K562 (cell line): ENCODE data around the gene FLAD1. TPM values are rescaled to one million over a fixed set of nuclear protein-coding genes. Genes with fewer than 3 reads are reported as not detected.

Experiments used
- BDP1 ChIP-seq: IDR thresholded peaks from 3 replicates; pipeline ENCODE4 v1.6.1; 2011; ENCODE audit not compliant: insufficient read length, insufficient read depth
- CLOCK ChIP-seq: fragments of 250-450 bp; sonication (Bioruptor Pico); IDR thresholded peaks from 2 replicates; pipeline ENCODE4 v1.4.0; 2020; ENCODE audit warnings: mild to moderate bottlenecking, moderate library complexity, borderline replicate concordance
- CTCF ChIP-seq, 3 experiments: IDR thresholded peaks in 2 of 3; conservative IDR thresholded peaks in 1 of 3; 2 replicates each; pipeline ENCODE4 v1.5.1; 2011 to 2012; ENCODE audit warnings: low read length in 3 of 3, mild to moderate bottlenecking in 3 of 3, control low read depth in 2 of 3, improper control_type of control experiment in 1 of 3, inconsistent platforms in 1 of 3, low read depth in 1 of 3, mixed read lengths in 1 of 3, moderate library complexity in 1 of 3; ENCODE audit not compliant: insufficient read depth in 2 of 3
- DNMT1 ChIP-seq: fragments of 450-650 bp; IDR thresholded peaks from 2 replicates; pipeline ENCODE4 v1.6.1; 2016; ENCODE audit warnings: antibody characterized with exemption, mild to moderate bottlenecking
- E2F3 ChIP-seq: fragments of 250-450 bp; sonication (Bioruptor Pico); IDR thresholded peaks from 2 replicates; pipeline ENCODE4 v1.4.0; 2020; ENCODE audit warnings: mild to moderate bottlenecking
- FOS ChIP-seq: IDR thresholded peaks from 3 replicates; pipeline ENCODE4 v1.6.1; 2011; ENCODE audit not compliant: insufficient read length; ENCODE audit errors: extremely low read depth
- FOXA3 ChIP-seq, 2 experiments: fragments of 450-650 bp in 1 of 2; sonication (generic) in 1 of 2; formaldehyde crosslinking; IDR thresholded peaks in 1 of 2; conservative IDR thresholded peaks in 1 of 2; 2 replicates each; pipeline versions ENCODE4 v1.4.0 to v1.8.0; 2020 to 2022; ENCODE audit warnings: mild to moderate bottlenecking in 2 of 2, missing genetic modification reagents in 1 of 2
- HLTF ChIP-seq: fragments of 450-650 bp; IDR thresholded peaks from 2 replicates; pipeline ENCODE4 v1.6.1; 2016
- NR4A1 ChIP-seq, 2 experiments: fragments of 250-450 bp in 1 of 2; fragments of 450-650 bp in 1 of 2; sonication (Bioruptor Pico) in 1 of 2; IDR thresholded peaks; 2 replicates each; pipeline versions ENCODE4 v1.4.0 to v1.6.1; 2016 to 2020; ENCODE audit warnings: mild to moderate bottlenecking in 2 of 2, missing compliant biosample characterization in 1 of 2, missing genetic modification characterization in 1 of 2, moderate library complexity in 1 of 2
- PHF20 ChIP-seq: fragments of 450-650 bp; IDR thresholded peaks from 2 replicates; pipeline ENCODE4 v1.6.1; 2018; ENCODE audit not compliant: partially characterized antibody
- POLR2AphosphoS5 ChIP-seq: IDR thresholded peaks from 2 replicates; pipeline ENCODE4 v1.6.1; 2011; ENCODE audit warnings: mild to moderate bottlenecking, low read depth, low read length, moderate library complexity; ENCODE audit not compliant: control insufficient read depth, insufficient read depth
- POLR3G ChIP-seq: IDR thresholded peaks from 2 replicates; pipeline ENCODE4 v1.6.1; 2011; ENCODE audit not compliant: insufficient read length, insufficient replicate concordance; ENCODE audit errors: extremely low read depth
- PURB ChIP-seq: sonication (generic); formaldehyde crosslinking; IDR thresholded peaks from 2 replicates; pipeline ENCODE4 v1.9.0; 2021; ENCODE audit warnings: low read depth, mild to moderate bottlenecking, missing genetic modification reagents
- TSC22D4 ChIP-seq: fragments of 450-650 bp; IDR thresholded peaks from 2 replicates; pipeline ENCODE4 v1.6.1; 2016; ENCODE audit warnings: missing genetic modification characterization, missing biosample characterization, control low read depth
- WHSC1 ChIP-seq: IDR thresholded peaks from one replicate; pipeline ENCODE4 v1.6.1; 2012; ENCODE audit warnings: low read length, control low read depth, inconsistent platforms
- ZNF12 ChIP-seq: sonication (generic); formaldehyde crosslinking; IDR thresholded peaks from 2 replicates; pipeline ENCODE4 v1.4.0; 2020; ENCODE audit warnings: mild to moderate bottlenecking, missing genetic modification reagents
- polyA plus RNA-seq, 8 experiments: library from polyadenylated mRNA; depleted of rRNA in 4 of 8; stranded (reverse) in 5 of 8; unstranded in 3 of 8; fragments of >200 nt; fragmentation: Nextera tagmentation in 2 of 8; fragmentation: Illumina TruSeq in 1 of 8; extraction: Ambion mirVana in 2 of 8; extraction: Trizol in 1 of 8; gene quantifications; 2 replicates each; pipeline versions ENCODE4 v1.2.1 to v1.2.3, GENCODE V29; 2011 to 2014; ENCODE audit warnings: inconsistent platforms in 1 of 8, missing spikeins in 1 of 8
- total RNA-seq, 7 experiments: library from RNA; depleted of rRNA in 6 of 7; stranded (reverse); fragments of >200 nt in 6 of 7; fragmentation: Illumina TruSeq in 2 of 7; extraction: Trizol in 2 of 7; gene quantifications; 2 replicates each; pipeline versions ENCODE4 v1.2.1 to v1.2.3, GENCODE V29; 2011 to 2021; ENCODE audit warnings: low replicate concordance in 1 of 7
- TF ChIP-seq, protein P1 (sequence below): fragments of 450-650 bp; IDR thresholded peaks from 2 replicates; pipeline ENCODE4 v1.7.1; 2018; ENCODE audit warnings: mild to moderate bottlenecking, low read depth; ENCODE audit not compliant: partially characterized antibody
- TF ChIP-seq, protein P2 (sequence below): fragments of 450-650 bp; formaldehyde crosslinking; IDR thresholded peaks from 2 replicates; pipeline ENCODE4 v1.4.0; 2020; ENCODE audit warnings: mild to moderate bottlenecking, mixed read lengths

FLAD1 gene
- total and polyA plus RNA-seq, 9 of the 15 experiments (the other 6 are each of a cell fraction or from before 2014, with no cell fraction given): 24.9 to 85.8 (median 67.0) TPM

GRCh38 chr1:154993572-154994268, 10.6 kb downstream of the FLAD1 start, which contains the start of gene LENEP (continued):
- TF ChIP-seq HLTF (no peak), PHF20 (no peak), CLOCK (CRISPR knock-in tag) (no peak), FOXA3 (CRISPR knock-in tag; conservative IDR thresholded peaks at IDR 0.05 in 1 of 2, IDR thresholded peaks at IDR 0.05 in 1 of 2) (no peak), TSC22D4 (tag) (no peak), POLR2AphosphoS5 (0 out of 2 replicates have a peak, but pooled peaks have one; percentile 9), POLR3G (no peak), NR4A1 (CRISPR knock-in tag; IDR thresholded peaks at IDR 0.05) (no peak), NR4A1 (tag; IDR thresholded peaks at IDR 0.05) (no peak; the same call in 1 of the 2 replicates), PURB (no peak), ZNF12 (CRISPR knock-in tag) (no peak), BDP1 (no peak), WHSC1 (no peak), E2F3 (no peak), CTCF (IDR thresholded peaks at IDR 0.05 in 2 of 3, conservative IDR thresholded peaks at IDR 0.05 in 1 of 3; ENCODE audit: insufficient read depth in 2 of 3, low read depth in 1 of 3, low read length in 3 of 3) (no peak), FOS (no peak), DNMT1 (no peak)
- TF ChIP-seq, protein P1, sequence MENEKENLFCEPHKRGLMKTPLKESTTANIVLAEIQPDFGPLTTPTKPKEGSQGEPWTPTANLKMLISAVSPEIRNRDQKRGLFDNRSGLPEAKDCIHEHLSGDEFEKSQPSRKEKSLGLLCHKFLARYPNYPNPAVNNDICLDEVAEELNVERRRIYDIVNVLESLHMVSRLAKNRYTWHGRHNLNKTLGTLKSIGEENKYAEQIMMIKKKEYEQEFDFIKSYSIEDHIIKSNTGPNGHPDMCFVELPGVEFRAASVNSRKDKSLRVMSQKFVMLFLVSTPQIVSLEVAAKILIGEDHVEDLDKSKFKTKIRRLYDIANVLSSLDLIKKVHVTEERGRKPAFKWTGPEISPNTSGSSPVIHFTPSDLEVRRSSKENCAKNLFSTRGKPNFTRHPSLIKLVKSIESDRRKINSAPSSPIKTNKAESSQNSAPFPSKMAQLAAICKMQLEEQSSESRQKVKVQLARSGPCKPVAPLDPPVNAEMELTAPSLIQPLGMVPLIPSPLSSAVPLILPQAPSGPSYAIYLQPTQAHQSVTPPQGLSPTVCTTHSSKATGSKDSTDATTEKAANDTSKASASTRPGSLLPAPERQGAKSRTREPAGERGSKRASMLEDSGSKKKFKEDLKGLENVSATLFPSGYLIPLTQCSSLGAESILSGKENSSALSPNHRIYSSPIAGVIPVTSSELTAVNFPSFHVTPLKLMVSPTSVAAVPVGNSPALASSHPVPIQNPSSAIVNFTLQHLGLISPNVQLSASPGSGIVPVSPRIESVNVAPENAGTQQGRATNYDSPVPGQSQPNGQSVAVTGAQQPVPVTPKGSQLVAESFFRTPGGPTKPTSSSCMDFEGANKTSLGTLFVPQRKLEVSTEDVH: peak; percentile 18
- TF ChIP-seq, protein P2, sequence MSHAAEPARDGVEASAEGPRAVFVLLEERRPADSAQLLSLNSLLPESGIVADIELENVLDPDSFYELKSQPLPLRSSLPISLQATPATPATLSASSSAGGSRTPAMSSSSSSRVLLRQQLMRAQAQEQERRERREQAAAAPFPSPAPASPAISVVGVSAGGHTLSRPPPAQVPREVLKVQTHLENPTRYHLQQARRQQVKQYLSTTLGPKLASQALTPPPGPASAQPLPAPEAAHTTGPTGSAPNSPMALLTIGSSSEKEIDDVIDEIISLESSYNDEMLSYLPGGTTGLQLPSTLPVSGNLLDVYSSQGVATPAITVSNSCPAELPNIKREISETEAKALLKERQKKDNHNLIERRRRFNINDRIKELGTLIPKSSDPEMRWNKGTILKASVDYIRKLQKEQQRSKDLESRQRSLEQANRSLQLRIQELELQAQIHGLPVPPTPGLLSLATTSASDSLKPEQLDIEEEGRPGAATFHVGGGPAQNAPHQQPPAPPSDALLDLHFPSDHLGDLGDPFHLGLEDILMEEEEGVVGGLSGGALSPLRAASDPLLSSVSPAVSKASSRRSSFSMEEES (CRISPR knock-in tag): no peak
